Neutrophil (primary cell): ENCODE measurements around the gene CDC73.

Experiments
- H3K27ac ChIP-seq: fragments of 200-600 bp; sonication (generic); 2 replicates; pipeline ENCODE4 v1.5.1; 2016; ENCODE audit warnings: mild to moderate bottlenecking, moderate library complexity
- H3K27me3 ChIP-seq: fragments of 200-600 bp; sonication (generic); 2 replicates; pipeline ENCODE4 v1.6.0; 2016; ENCODE audit warnings: mild to moderate bottlenecking
- H3K36me3 ChIP-seq: fragments of 200-600 bp; sonication (generic); 2 replicates; pipeline ENCODE4 v1.5.1; 2017
- H3K4me1 ChIP-seq, 2 experiments: fragments of 200-600 bp in 1 of 2; sonication (generic) in 1 of 2; 1 replicate in 1 of 2; 2 replicates in 1 of 2; pipeline versions ENCODE4 v1.5.1 to v1.6.1; 2013 to 2016; ENCODE audit warnings: low read depth in 1 of 2, low read length in 1 of 2, mild to moderate bottlenecking in 1 of 2, moderate library complexity in 1 of 2; ENCODE audit not compliant: control insufficient read depth in 1 of 2, insufficient read depth in 1 of 2
- H3K4me3 ChIP-seq, 2 experiments: fragments of 200-600 bp in 1 of 2; sonication (generic) in 1 of 2; 1 replicate in 1 of 2; 2 replicates in 1 of 2; pipeline ENCODE4 v1.5.1; 2013 to 2016; ENCODE audit warnings: low read depth in 1 of 2, low read length in 1 of 2, mild to moderate bottlenecking in 1 of 2, moderate library complexity in 1 of 2
- H3K9me3 ChIP-seq: fragments of 200-600 bp; sonication (generic); 2 replicates; pipeline ENCODE4 v1.5.1; 2016
- CTCF ChIP-seq: fragments of 200-600 bp; sonication (generic); IDR thresholded peaks from 2 replicates; pipeline ENCODE4 v1.5.1; 2016; ENCODE audit warnings: antibody characterized with exemption

CDC73 gene

GRCh38 chr1:193181536-193181935 is 59.7 kb downstream of the CDC73 start:
- H3K4me3 ChIP-seq: no peak overlapping the region
- no peak for TF ChIP-seq CTCF

GRCh38 chr1:193181985-193182384 is 60.2 kb downstream of the CDC73 start:
- H3K27me3 ChIP-seq: no peaks in the 10 kb centered on the region
- H3K27ac ChIP-seq: no peak overlapping the region
- no peaks in the 10 kb centered on the region for H3K9me3 ChIP-seq
- H3K36me3 ChIP-seq: no peaks in the 10 kb centered on the region
- H3K4me1 ChIP-seq: peaks cover 0 to 3% of the 10 kb centered on the region in 2 experiments
- H3K4me3 ChIP-seq: no peak overlapping the region
- no peak for TF ChIP-seq CTCF

More at GRCh38 chr1:193181536-193181935, 59.7 kb downstream of the CDC73 start:
- Histone ChIP-seq H3K27ac (no peak overlapping the region), H3K9me3 (no peaks in the 10 kb centered on the region), H3K4me1 (peaks cover 0 to 3% of the 10 kb centered on the region in 2 experiments), H3K27me3 (no peaks in the 10 kb centered on the region), H3K36me3 (no peaks in the 10 kb centered on the region)

GRCh38 chr1:193183019-193183627 is 61.3 kb downstream of the CDC73 start:
- Histone ChIP-seq H3K9me3 (no peaks in the 10 kb centered on the region), H3K27ac (no peak overlapping the region), H3K27me3 (no peaks in the 10 kb centered on the region), H3K36me3 (no peaks in the 10 kb centered on the region), H3K4me3 (no peak overlapping the region), H3K4me1 (peaks cover 0 to 3% of the 10 kb centered on the region in 2 experiments)
- TF ChIP-seq CTCF: peak; percentile 81

GRCh38 chr1:193184776-193185175 is 62.9 kb downstream of the CDC73 start:
- H3K4me3 ChIP-seq: no peak overlapping the region

GRCh38 chr1:193185211-193185610 is 63.4 kb downstream of the CDC73 start:
- TF ChIP-seq CTCF: no peak
- no peaks in the 10 kb centered on the region for H3K9me3 ChIP-seq
- no peaks in the 10 kb centered on the region for H3K36me3 ChIP-seq
- H3K4me3 ChIP-seq: no peak overlapping the region
- peaks cover 0 to 3% of the 10 kb centered on the region in 2 experiments for H3K4me1 ChIP-seq
- no peak overlapping the region for H3K27ac ChIP-seq
- no peaks in the 10 kb centered on the region for H3K27me3 ChIP-seq

More at GRCh38 chr1:193184776-193185175, 62.9 kb downstream of the CDC73 start:
- no peak overlapping the region for H3K27ac ChIP-seq
- no peaks in the 10 kb centered on the region for H3K36me3 ChIP-seq
- H3K27me3 ChIP-seq: no peaks in the 10 kb centered on the region
- no peaks in the 10 kb centered on the region for H3K9me3 ChIP-seq
- peaks cover 0 to 3% of the 10 kb centered on the region in 2 experiments for H3K4me1 ChIP-seq
- no peak for TF ChIP-seq CTCF
